Hepatocyte (in vitro differentiated cells): Measurements from ENCODE around the gene SCFD2. TPM values are rescaled to one million over a fixed set of nuclear protein-coding genes. Genes with fewer than 3 reads are reported as not detected.

ENCODE experiments used
- DNase-seq: peaks from one replicate; pipeline ENCODE4 v3.0.0-alpha.2; 2016; ENCODE audit warnings: low spot score
- H2AFZ ChIP-seq: fragments of 200-600 bp; sonication (generic); 2 replicates; pipeline ENCODE4 v1.6.0; 2016; ENCODE audit warnings: antibody characterized with exemption, mild to moderate bottlenecking
- H3K27ac ChIP-seq: fragments of 200-600 bp; sonication (generic); 2 replicates; pipeline ENCODE4 v1.5.1; 2016; ENCODE audit warnings: mild to moderate bottlenecking
- H3K27me3 ChIP-seq: fragments of 200-600 bp; sonication (generic); 2 replicates; pipeline ENCODE4 v1.6.1; 2016
- H3K36me3 ChIP-seq: fragments of 200-600 bp; sonication (generic); replicated peaks from 2 replicates; pipeline ENCODE4 v1.5.1; 2016; ENCODE audit warnings: low read depth; ENCODE audit not compliant: insufficient read depth
- H3K4me1 ChIP-seq: fragments of 200-600 bp; sonication (generic); 2 replicates; pipeline ENCODE4 v1.5.1; 2016; ENCODE audit warnings: mild to moderate bottlenecking, moderate library complexity; ENCODE audit not compliant: insufficient read depth
- H3K4me2 ChIP-seq: fragments of 200-600 bp; sonication (generic); 2 replicates; pipeline ENCODE4 v1.6.0; 2016
- H3K4me3 ChIP-seq: fragments of 200-600 bp; sonication (generic); 2 replicates; pipeline ENCODE4 v1.5.1; 2016; ENCODE audit warnings: mild to moderate bottlenecking
- H3K79me2 ChIP-seq: fragments of 200-600 bp; sonication (generic); 2 replicates; pipeline ENCODE4 v1.6.0; 2017; ENCODE audit warnings: mild to moderate bottlenecking
- H3K9me2 ChIP-seq: fragments of 200-600 bp; sonication (generic); replicated peaks from 2 replicates; pipeline ENCODE4 v1.6.0; 2017; ENCODE audit warnings: mild to moderate bottlenecking; ENCODE audit not compliant: insufficient read depth
- H3K9me3 ChIP-seq: fragments of 200-600 bp; sonication (generic); 2 replicates; pipeline ENCODE4 v1.5.1; 2016; ENCODE audit warnings: low read depth, mild to moderate bottlenecking
- H4K20me1 ChIP-seq: fragments of 200-600 bp; sonication (generic); 2 replicates; pipeline ENCODE4 v1.6.0; 2016; ENCODE audit warnings: mild to moderate bottlenecking; ENCODE audit not compliant: insufficient read depth, poor library complexity, severe bottlenecking
- EZH2 ChIP-seq: fragments of 200-600 bp; sonication (generic); IDR thresholded peaks from 2 replicates; pipeline ENCODE4 v1.6.1; 2016; ENCODE audit warnings: antibody characterized with exemption, mild to moderate bottlenecking, borderline replicate concordance
- EZH2phosphoT487 ChIP-seq: fragments of 200-600 bp; sonication (generic); IDR thresholded peaks from one replicate; pipeline ENCODE4 v1.6.1; 2018; ENCODE audit warnings: antibody characterized with exemption, mild to moderate bottlenecking, low read depth, moderate library complexity; ENCODE audit not compliant: unreplicated experiment, severe bottlenecking
- WGBS: methylation state at CpG from one replicate; pipeline ENCODE4 v1.1.6; 2016; ENCODE audit warnings: low lambda C conversion rate; ENCODE audit errors: missing lambda C conversion rate; 5-methylcytosine and 5-hydroxymethylcytosine counted together
- polyA plus RNA-seq: library from polyadenylated mRNA; unstranded; fragments of >200 nt; fragmentation: Nextera tagmentation; extraction: Ambion mirVana; gene quantifications from 2 replicates; pipeline ENCODE4 v1.2.1, GENCODE V29; 2016
- total RNA-seq: library from RNA; depleted of rRNA; stranded (reverse); fragments of >200 nt; gene quantifications from 2 replicates; pipeline ENCODE4 v1.2.3, GENCODE V29; 2014
- TF ChIP-seq, protein P1 (sequence below): fragments of 200-600 bp; sonication (generic); IDR thresholded peaks from 2 replicates; pipeline ENCODE4 v1.5.1; 2016; ENCODE audit warnings: antibody characterized with exemption, mild to moderate bottlenecking; ENCODE audit not compliant: poor library complexity

Gene SCFD2
- total and polyA plus RNA-seq, 2 experiments from 2014 or later, result 8.4 to 15.7 TPM

DNA sequence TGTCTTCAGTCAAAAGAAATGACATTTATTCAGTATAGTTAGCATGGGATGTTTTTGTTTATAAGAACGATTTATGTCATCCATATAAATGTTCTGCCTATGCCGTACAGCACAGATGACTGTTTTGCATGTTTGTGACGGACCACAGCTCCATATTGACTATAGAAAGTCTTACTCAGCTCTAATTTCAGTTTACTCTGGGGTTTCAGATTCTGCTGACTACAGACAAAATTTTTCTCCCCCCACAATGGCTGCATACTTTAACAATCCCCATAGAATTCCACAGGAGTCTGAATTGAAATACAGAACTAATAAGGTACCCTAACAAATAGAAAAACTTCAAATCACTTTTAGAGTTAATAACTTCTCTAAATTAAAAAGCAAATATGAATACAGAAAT is 191.0 kb downstream of the SCFD2 start:
- Histone ChIP-seq H3K27ac (no peak overlapping the region), H2AFZ (no peak overlapping the region), H3K9me2 (no peaks in the 10 kb centered on the region), H3K27me3 (no peaks in the 10 kb centered on the region), H3K79me2 (no peaks in the 10 kb centered on the region), H3K36me3 (no peaks in the 10 kb centered on the region), H4K20me1 (no peaks in the 10 kb centered on the region), H3K4me1 (no peaks in the 10 kb centered on the region), H3K9me3 (peaks cover 7% of the 10 kb centered on the region), H3K4me2 (no peak overlapping the region), H3K4me3 (no peak overlapping the region)
- 74% methylated on average over 3 of the region's 3 CpGs for WGBS
- no peak for DNase-seq
- TF ChIP-seq EZH2 (no peak), EZH2phosphoT487 (no peak)
- TF ChIP-seq, protein P1, sequence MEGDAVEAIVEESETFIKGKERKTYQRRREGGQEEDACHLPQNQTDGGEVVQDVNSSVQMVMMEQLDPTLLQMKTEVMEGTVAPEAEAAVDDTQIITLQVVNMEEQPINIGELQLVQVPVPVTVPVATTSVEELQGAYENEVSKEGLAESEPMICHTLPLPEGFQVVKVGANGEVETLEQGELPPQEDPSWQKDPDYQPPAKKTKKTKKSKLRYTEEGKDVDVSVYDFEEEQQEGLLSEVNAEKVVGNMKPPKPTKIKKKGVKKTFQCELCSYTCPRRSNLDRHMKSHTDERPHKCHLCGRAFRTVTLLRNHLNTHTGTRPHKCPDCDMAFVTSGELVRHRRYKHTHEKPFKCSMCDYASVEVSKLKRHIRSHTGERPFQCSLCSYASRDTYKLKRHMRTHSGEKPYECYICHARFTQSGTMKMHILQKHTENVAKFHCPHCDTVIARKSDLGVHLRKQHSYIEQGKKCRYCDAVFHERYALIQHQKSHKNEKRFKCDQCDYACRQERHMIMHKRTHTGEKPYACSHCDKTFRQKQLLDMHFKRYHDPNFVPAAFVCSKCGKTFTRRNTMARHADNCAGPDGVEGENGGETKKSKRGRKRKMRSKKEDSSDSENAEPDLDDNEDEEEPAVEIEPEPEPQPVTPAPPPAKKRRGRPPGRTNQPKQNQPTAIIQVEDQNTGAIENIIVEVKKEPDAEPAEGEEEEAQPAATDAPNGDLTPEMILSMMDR, result no peak

DNA sequence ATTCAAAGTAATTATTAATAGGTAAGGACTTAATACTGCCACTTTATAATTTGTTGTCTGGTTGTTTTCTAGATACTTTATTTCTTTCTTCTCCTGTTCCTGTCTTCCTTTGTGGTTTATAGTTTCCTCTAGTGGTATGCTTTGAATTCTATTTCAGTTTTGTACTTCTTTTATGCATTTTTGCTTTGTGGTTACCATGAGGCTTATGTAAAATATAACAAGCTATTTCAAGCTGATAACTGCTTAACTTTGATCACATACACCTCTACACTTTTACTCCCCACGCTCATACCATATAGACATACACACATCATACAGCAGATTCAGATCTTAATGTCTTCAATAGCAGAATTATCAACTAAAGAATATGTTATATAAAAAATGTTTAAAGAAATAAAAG is 192.3 kb downstream of the SCFD2 start:
- H3K27me3 ChIP-seq, result no peaks in the 10 kb centered on the region
- H3K9me3 ChIP-seq, result peaks cover 7% of the 10 kb centered on the region
- WGBS, result 89% methylated on average over 1 of the region's 1 CpG
- no peaks in the 10 kb centered on the region for H3K4me1 ChIP-seq
- no peaks in the 10 kb centered on the region for H3K36me3 ChIP-seq
- no peak overlapping the region for H3K4me2 ChIP-seq
- no peak overlapping the region for H3K27ac ChIP-seq
- H3K9me2 ChIP-seq, result no peaks in the 10 kb centered on the region
- DNase-seq, result no peak
- TF ChIP-seq, protein P1, result no peak
- TF ChIP-seq EZH2 (no peak), EZH2phosphoT487 (no peak)
- H3K4me3 ChIP-seq, result no peak overlapping the region
- H3K79me2 ChIP-seq, result no peaks in the 10 kb centered on the region
- H4K20me1 ChIP-seq, result no peaks in the 10 kb centered on the region
- H2AFZ ChIP-seq, result no peak overlapping the region

GRCh38 chr4:53171797-53172196 is 194.1 kb downstream of the SCFD2 start:
- Histone ChIP-seq H3K79me2 (no peaks in the 10 kb centered on the region), H3K4me3 (no peak overlapping the region), H3K27me3 (no peaks in the 10 kb centered on the region), H3K9me2 (no peaks in the 10 kb centered on the region), H2AFZ (no peak overlapping the region), H3K9me3 (peaks cover 7% of the 10 kb centered on the region), H3K4me1 (no peaks in the 10 kb centered on the region), H3K4me2 (no peak overlapping the region), H3K27ac (no peak overlapping the region), H4K20me1 (no peaks in the 10 kb centered on the region), H3K36me3 (no peaks in the 10 kb centered on the region)
- DNase-seq, result no peak
- 100% methylated on average over 3 of the region's 3 CpGs for WGBS
- TF ChIP-seq EZH2, result no peak
- TF ChIP-seq EZH2phosphoT487, result no peak
- TF ChIP-seq, protein P1, result no peak
